Right hindlimb (tissue), 1 donor: Measurements from ENCODE around the gene PAX6.
"Not testable (repeated sequence)": the region's sequence is repeated elsewhere in the genome, so short reads cannot be mapped to it uniquely, and the experiment has no call there.

Experiments used
- DNase-seq: peaks from one replicate; pipeline ENCODE4 v3.0.0-alpha.2; 2018

Gene PAX6

GRCh38 chr11:31763296-31763695, 47.8 kb downstream of the PAX6 start:
- no peak for DNase-seq

GRCh38 chr11:31761636-31762035, 49.5 kb downstream of the PAX6 start:
- no peak for DNase-seq

- no peak for DNase-seq
Measured at GRCh38 chr11:31757260-31757835, 53.8 kb downstream of the PAX6 start.

- DNase-seq = no peak
Measured at GRCh38 chr11:31747581-31747980, 63.5 kb downstream of the PAX6 start.

DNA sequence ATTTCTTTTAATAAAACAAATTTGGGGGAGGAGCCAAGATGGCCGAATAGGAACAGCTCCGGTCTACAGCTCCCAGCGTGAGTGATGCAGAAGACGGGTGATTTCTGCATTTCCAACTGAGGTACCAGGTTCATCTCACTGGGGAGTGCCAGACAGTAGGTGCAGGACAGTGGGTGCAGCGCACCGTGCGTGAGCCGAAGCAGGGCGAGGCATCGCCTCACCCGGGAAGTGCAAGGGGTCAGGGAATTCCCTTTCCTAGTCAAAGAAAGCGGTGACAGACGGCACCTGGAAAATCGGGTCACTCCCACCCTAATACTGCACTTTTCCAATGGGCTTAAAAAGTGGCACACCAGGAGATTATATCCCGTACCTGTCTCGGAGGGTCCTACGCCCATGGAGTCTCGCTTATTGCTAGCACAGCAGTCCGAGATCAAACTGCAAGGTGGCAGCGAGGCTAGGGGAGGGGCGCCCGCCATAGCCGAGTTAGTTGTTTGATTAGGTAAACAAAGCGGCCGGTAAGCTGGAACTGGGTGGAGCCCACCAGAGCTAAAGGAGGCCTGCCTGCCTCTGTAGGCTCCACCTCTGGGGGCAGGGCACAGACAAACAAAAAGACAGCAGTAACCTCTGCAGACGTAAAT, 70.3 kb downstream of the PAX6 start:
- not testable (repeated sequence) for DNase-seq

- no peak for DNase-seq
Measured at GRCh38 chr11:31740131-31740530, 71.0 kb downstream of the PAX6 start.
